Memory B cell (primary cell): ENCODE measurements around the gene ELOVL5.
"Not testable (repeated sequence)": the region's sequence is repeated elsewhere in the genome, so short reads cannot be mapped to it uniquely, and the experiment has no call there.

ENCODE experiments used
- ATAC-seq: fragments of 150-1000 bp; cut with Tn5 transposase; 2 replicates; pipeline ENCODE4 v1.10.0; 2021; ENCODE audit warnings: low read depth, mild to moderate bottlenecking, moderate library complexity
- DNase-seq, 2 donors: peaks; one replicate each; pipeline ENCODE4 v3.0.0; 2022; ENCODE audit warnings: low spot score in 2 of 2
- H3K27ac Mint-ChIP-seq: one replicate; pipeline ENCODE4 v1.8.0; 2022; ENCODE audit warnings: mild to moderate bottlenecking, moderate library complexity, mixed read lengths
- H3K27me3 Mint-ChIP-seq: one replicate; pipeline ENCODE4 v1.8.0; 2022; ENCODE audit warnings: mixed read lengths
- H3K36me3 Mint-ChIP-seq: one replicate; pipeline ENCODE4 v1.8.0; 2022; ENCODE audit warnings: mild to moderate bottlenecking, mixed read lengths
- H3K4me1 Mint-ChIP-seq: one replicate; pipeline ENCODE4 v1.8.0; 2022; ENCODE audit warnings: mixed read lengths
- H3K4me3 Mint-ChIP-seq: one replicate; pipeline ENCODE4 v1.8.0; 2022; ENCODE audit warnings: mild to moderate bottlenecking, moderate library complexity, mixed read lengths
- H3K9me3 Mint-ChIP-seq: one replicate; pipeline ENCODE4 v1.8.0; 2022; ENCODE audit warnings: mixed read lengths

The ELOVL5 gene

GRCh38 chr6:53348371-53349208, at the start of gene ELOVL5:
TSS of gene ELOVL5 (minus strand) at chr6:53348950. CDS start at chr6:53295699, 53,251 bp downstream.
- Mint-ChIP-seq H3K27me3 (no peaks in the 10 kb centered on the region), H3K9me3 (no peaks in the 10 kb centered on the region), H3K4me3 (peak within 1 kb of the TSS; percentile 95), H3K27ac (peak within 1 kb of the TSS; percentile 96), H3K36me3 (peaks cover 11% of the 10 kb centered on the region), H3K4me1 (peaks cover 43% of the 10 kb centered on the region)
- peak; percentile 85 for ATAC-seq
- peak; percentile 94 to 95 for DNase-seq

GRCh38 chr6:53397283-53397682, 48.5 kb upstream of the ELOVL5 start:
- Mint-ChIP-seq H3K36me3 (no peaks in the 10 kb centered on the region), H3K27ac (no peak overlapping the region), H3K4me3 (no peak overlapping the region), H3K4me1 (no peaks in the 10 kb centered on the region), H3K27me3 (no peaks in the 10 kb centered on the region), H3K9me3 (no peaks in the 10 kb centered on the region)
- DNase-seq (no peak), ATAC-seq (no peak)

- no peaks in the 10 kb centered on the region for H3K36me3 Mint-ChIP-seq
- H3K27ac Mint-ChIP-seq = no peak overlapping the region
- ATAC-seq (no peak), DNase-seq (no peak)
- H3K27me3 Mint-ChIP-seq = no peaks in the 10 kb centered on the region
- H3K4me3 Mint-ChIP-seq = no peak overlapping the region
- H3K9me3 Mint-ChIP-seq = no peaks in the 10 kb centered on the region
- no peaks in the 10 kb centered on the region for H3K4me1 Mint-ChIP-seq
Measured at GRCh38 chr6:53395986-53396385, 47.2 kb upstream of the ELOVL5 start.

GRCh38 chr6:53394704-53395103, 46.0 kb upstream of the ELOVL5 start:
- ATAC-seq = no peak
- Mint-ChIP-seq H3K27me3 (no peaks in the 10 kb centered on the region), H3K9me3 (no peaks in the 10 kb centered on the region), H3K4me1 (no peaks in the 10 kb centered on the region), H3K36me3 (no peaks in the 10 kb centered on the region), H3K4me3 (no peak overlapping the region), H3K27ac (no peak overlapping the region)
- DNase-seq = no peak

- no peaks in the 10 kb centered on the region for H3K36me3 Mint-ChIP-seq
- H3K27ac Mint-ChIP-seq = no peak overlapping the region
- no peak for ATAC-seq
Measured at GRCh38 chr6:53391170-53391569, 42.4 kb upstream of the ELOVL5 start.

GRCh38 chr6:53390010-53390409, 41.3 kb upstream of the ELOVL5 start:
- Mint-ChIP-seq H3K36me3 (peaks cover 2% of the 10 kb centered on the region), H3K27me3 (peaks cover 2% of the 10 kb centered on the region), H3K27ac (no peak overlapping the region), H3K4me1 (peaks cover 2% of the 10 kb centered on the region), H3K4me3 (no peak overlapping the region), H3K9me3 (no peaks in the 10 kb centered on the region)
- ATAC-seq (no peak), DNase-seq (no peak)

More at GRCh38 chr6:53391170-53391569, 42.4 kb upstream of the ELOVL5 start:
- H3K4me1 Mint-ChIP-seq = no peaks in the 10 kb centered on the region
- H3K9me3 Mint-ChIP-seq = no peaks in the 10 kb centered on the region
- H3K4me3 Mint-ChIP-seq = no peak overlapping the region
- no peak for DNase-seq
- H3K27me3 Mint-ChIP-seq = no peaks in the 10 kb centered on the region

- DNase-seq, H3K9me3 Mint-ChIP-seq, H3K4me3 Mint-ChIP-seq, H3K4me1 Mint-ChIP-seq, H3K27ac Mint-ChIP-seq, H3K36me3 Mint-ChIP-seq, H3K27me3 Mint-ChIP-seq, ATAC-seq: not testable (repeated sequence)
Measured at GRCh38 chr6:53388615-53389014, 39.9 kb upstream of the ELOVL5 start.

- ATAC-seq (no peak), DNase-seq (no peak)
- Mint-ChIP-seq H3K36me3 (peaks cover 4% of the 10 kb centered on the region), H3K27me3 (peaks cover 5% of the 10 kb centered on the region), H3K4me1 (peaks cover 3% of the 10 kb centered on the region), H3K4me3 (no peak overlapping the region), H3K27ac (no peak overlapping the region), H3K9me3 (no peaks in the 10 kb centered on the region)
Measured at GRCh38 chr6:53382421-53382820, 33.7 kb upstream of the ELOVL5 start.

GRCh38 chr6:53378208-53378607, 29.5 kb upstream of the ELOVL5 start:
- Mint-ChIP-seq H3K4me3 (no peak overlapping the region), H3K27me3 (peaks cover 1% of the 10 kb centered on the region), H3K27ac (no peak overlapping the region), H3K4me1 (no peaks in the 10 kb centered on the region), H3K9me3 (no peaks in the 10 kb centered on the region), H3K36me3 (no peaks in the 10 kb centered on the region)
- DNase-seq (no peak), ATAC-seq (no peak)

GRCh38 chr6:53377793-53378192, 29.0 kb upstream of the ELOVL5 start:
- no peak overlapping the region for H3K27ac Mint-ChIP-seq
- H3K27me3 Mint-ChIP-seq = peaks cover 1% of the 10 kb centered on the region
- H3K9me3 Mint-ChIP-seq = no peaks in the 10 kb centered on the region
- H3K36me3 Mint-ChIP-seq = no peaks in the 10 kb centered on the region
- H3K4me3 Mint-ChIP-seq = no peak overlapping the region
- H3K4me1 Mint-ChIP-seq = no peaks in the 10 kb centered on the region
- no peak for DNase-seq
- no peak for ATAC-seq

GRCh38 chr6:53377289-53377688, 28.5 kb upstream of the ELOVL5 start:
- Mint-ChIP-seq H3K9me3 (no peaks in the 10 kb centered on the region), H3K27me3 (peaks cover 1% of the 10 kb centered on the region), H3K36me3 (no peaks in the 10 kb centered on the region), H3K4me1 (no peaks in the 10 kb centered on the region), H3K4me3 (no peak overlapping the region), H3K27ac (no peak overlapping the region)
- ATAC-seq = no peak
- no peak for DNase-seq

GRCh38 chr6:53376661-53377226, 28.0 kb upstream of the ELOVL5 start:
- Mint-ChIP-seq H3K27me3 (peaks cover 1% of the 10 kb centered on the region), H3K36me3 (no peaks in the 10 kb centered on the region), H3K27ac (peak overlapping the region; percentile 31), H3K4me3 (no peak overlapping the region), H3K4me1 (no peaks in the 10 kb centered on the region), H3K9me3 (no peaks in the 10 kb centered on the region)
- ATAC-seq (no peak), DNase-seq (no peak)

- Mint-ChIP-seq H3K27ac (peak overlapping the region; percentile 31), H3K4me3 (no peak overlapping the region), H3K27me3 (peaks cover 1% of the 10 kb centered on the region), H3K9me3 (no peaks in the 10 kb centered on the region), H3K36me3 (no peaks in the 10 kb centered on the region), H3K4me1 (no peaks in the 10 kb centered on the region)
- DNase-seq (no peak), ATAC-seq (no peak)
Measured at GRCh38 chr6:53375847-53376246, 27.1 kb upstream of the ELOVL5 start.

- Mint-ChIP-seq H3K4me3 (no peak overlapping the region), H3K27ac (no peak overlapping the region), H3K4me1 (no peaks in the 10 kb centered on the region), H3K36me3 (no peaks in the 10 kb centered on the region), H3K9me3 (no peaks in the 10 kb centered on the region), H3K27me3 (peaks cover 1% of the 10 kb centered on the region)
- DNase-seq (no peak), ATAC-seq (no peak)
Measured at GRCh38 chr6:53373638-53374037, 24.9 kb upstream of the ELOVL5 start.
